GM06990 (cell line): ENCODE results near the gene GUCY1B1.

Experiments used
- DNase-seq: peaks from one replicate; pipeline ENCODE4 v3.0.0-alpha.2; 2011; ENCODE audit not compliant: insufficient read length; ENCODE audit errors: extremely low read depth
- H3K27me3 ChIP-seq: replicated peaks from 2 replicates; pipeline ENCODE4 v1.6.0; 2011; ENCODE audit warnings: low read length; ENCODE audit not compliant: control insufficient read depth, insufficient read depth
- H3K36me3 ChIP-seq: 2 replicates; pipeline ENCODE4 v1.5.1; 2011; ENCODE audit warnings: low read length; ENCODE audit not compliant: control insufficient read depth, insufficient read depth
- H3K4me3 ChIP-seq: replicated peaks from 2 replicates; pipeline ENCODE4 v1.5.1; 2011; ENCODE audit warnings: low read depth, mild to moderate bottlenecking, control low read depth, low read length
- TF ChIP-seq, protein P1 (sequence below): IDR thresholded peaks from 2 replicates; pipeline ENCODE4 v1.5.1; 2011; ENCODE audit warnings: low read length, control low read depth, mild to moderate bottlenecking, inconsistent platforms; ENCODE audit not compliant: insufficient read depth, poor library complexity, severe bottlenecking

Gene GUCY1B1

DNA sequence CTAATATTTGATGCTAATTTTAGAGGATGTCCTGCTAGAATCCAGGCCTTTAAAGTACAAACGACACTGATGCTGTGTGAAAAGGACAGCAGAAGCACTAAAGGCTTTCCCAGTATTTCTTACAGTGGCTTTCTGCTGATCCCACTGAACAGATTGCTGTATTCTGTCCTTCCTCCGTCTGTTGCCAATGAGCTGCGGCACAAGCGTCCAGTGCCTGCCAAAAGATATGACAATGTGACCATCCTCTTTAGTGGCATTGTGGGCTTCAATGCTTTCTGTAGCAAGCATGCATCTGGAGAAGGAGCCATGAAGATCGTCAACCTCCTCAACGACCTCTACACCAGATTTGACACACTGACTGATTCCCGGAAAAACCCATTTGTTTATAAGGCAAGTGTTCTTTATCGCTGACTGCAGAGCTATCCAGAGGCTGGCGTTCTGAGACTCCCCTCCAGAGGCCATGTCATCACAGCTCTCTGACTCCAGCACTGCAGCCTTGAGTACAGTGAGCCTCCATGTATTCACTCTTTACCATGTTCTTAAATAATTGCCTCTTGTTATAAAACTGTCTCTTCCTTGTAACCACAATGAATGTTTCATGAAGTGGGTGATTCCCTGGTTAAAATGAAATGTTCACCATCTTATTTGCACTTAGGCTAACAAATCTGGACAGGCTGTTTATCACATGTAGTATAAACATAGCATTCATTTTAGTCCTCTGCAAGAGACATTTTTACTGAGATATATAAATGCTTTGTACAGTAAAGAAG, 43.6 kb downstream of the GUCY1B1 start:
- no peak for DNase-seq
- Histone ChIP-seq H3K36me3 (no peaks in the 10 kb centered on the region), H3K27me3 (no peaks in the 10 kb centered on the region), H3K4me3 (no peak overlapping the region)
- TF ChIP-seq, protein P1, sequence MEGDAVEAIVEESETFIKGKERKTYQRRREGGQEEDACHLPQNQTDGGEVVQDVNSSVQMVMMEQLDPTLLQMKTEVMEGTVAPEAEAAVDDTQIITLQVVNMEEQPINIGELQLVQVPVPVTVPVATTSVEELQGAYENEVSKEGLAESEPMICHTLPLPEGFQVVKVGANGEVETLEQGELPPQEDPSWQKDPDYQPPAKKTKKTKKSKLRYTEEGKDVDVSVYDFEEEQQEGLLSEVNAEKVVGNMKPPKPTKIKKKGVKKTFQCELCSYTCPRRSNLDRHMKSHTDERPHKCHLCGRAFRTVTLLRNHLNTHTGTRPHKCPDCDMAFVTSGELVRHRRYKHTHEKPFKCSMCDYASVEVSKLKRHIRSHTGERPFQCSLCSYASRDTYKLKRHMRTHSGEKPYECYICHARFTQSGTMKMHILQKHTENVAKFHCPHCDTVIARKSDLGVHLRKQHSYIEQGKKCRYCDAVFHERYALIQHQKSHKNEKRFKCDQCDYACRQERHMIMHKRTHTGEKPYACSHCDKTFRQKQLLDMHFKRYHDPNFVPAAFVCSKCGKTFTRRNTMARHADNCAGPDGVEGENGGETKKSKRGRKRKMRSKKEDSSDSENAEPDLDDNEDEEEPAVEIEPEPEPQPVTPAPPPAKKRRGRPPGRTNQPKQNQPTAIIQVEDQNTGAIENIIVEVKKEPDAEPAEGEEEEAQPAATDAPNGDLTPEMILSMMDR: no peak

DNA sequence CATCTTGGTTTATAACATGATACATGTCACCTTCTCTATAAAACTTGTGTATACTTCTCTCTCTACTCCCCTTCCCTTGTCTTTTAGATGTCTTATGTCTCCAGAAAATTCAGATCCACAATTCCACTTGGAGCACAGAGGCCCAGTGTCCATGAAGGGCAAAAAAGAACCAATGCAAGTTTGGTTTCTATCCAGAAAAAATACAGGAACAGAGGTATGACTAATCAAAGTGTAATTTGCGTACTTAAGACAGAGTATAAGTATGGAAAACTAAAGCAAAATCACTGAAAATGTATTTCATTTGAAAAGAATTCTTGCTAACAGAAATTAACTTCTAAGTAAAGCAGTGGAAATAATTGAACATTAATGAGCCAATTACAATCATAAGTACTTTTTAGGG, 46.2 kb downstream of the GUCY1B1 start:
- no peaks in the 10 kb centered on the region for H3K36me3 ChIP-seq
- H3K4me3 ChIP-seq: no peak overlapping the region
- no peak for DNase-seq
- H3K27me3 ChIP-seq: no peaks in the 10 kb centered on the region
- TF ChIP-seq, protein P1: no peak

DNA sequence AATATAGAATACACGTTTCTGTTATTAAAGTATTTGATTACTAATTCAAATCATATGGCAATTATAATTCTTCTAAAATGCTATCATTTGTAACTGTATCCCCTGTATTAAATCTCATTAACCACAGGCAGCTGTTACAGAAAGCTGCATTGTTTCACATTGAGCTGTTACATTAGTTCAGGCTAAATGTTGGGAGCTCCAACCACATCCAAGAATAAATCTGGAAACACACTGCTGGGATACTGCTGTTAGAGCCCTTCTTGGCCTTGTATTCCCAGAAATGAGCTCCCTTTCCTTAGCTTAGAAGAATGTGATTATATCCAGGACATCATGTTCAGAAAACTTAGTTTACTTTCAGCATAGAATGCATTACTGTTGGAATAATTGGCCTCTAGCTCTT, 48.2 kb downstream of the GUCY1B1 start:
- no peak for DNase-seq
- TF ChIP-seq, protein P1: no peak
- H3K36me3 ChIP-seq: no peaks in the 10 kb centered on the region
- H3K27me3 ChIP-seq: no peaks in the 10 kb centered on the region
- H3K4me3 ChIP-seq: no peak overlapping the region

DNA sequence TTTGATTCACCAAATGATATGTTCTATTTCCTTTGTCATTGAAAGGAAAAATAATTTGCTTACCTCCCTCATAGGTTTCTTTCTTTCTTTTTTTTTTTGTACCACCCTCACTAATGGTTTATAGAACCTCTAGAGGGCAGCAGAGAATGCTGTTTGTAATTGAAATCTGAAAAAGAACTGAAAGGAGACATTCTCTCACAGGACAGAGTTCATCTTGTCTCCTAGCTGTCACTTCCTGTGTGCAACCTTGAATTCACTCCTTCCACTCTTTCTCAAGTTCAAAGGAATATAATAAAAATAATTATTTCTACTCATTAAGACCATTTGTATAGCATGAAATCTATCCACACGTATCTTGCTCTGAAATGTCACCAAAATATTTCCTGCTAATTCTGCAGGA, 51.0 kb downstream of the GUCY1B1 start:
- Histone ChIP-seq H3K27me3 (no peaks in the 10 kb centered on the region), H3K36me3 (no peaks in the 10 kb centered on the region), H3K4me3 (no peak overlapping the region)
- peak; percentile 67 for DNase-seq
- TF ChIP-seq, protein P1: peak; percentile 54

DNA sequence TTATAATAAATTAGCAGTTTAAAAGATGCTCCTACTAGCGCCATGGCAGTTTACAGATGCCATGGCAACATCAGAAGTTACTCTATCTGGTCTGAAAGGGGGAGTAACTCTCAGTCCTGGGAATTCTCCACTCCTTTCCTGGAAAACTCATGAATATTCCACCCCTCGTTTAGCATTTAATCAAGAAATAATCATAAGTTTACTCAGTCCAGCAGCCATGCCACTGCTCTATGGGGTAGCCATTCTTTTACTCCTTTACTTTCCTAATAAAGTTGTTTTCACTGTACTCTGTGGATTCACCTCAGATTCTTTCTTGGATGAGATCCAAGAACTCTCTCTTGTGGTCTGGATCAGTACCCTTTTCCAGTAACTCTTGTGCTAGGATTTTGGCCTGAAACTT, 52.3 kb downstream of the GUCY1B1 start:
- Histone ChIP-seq H3K27me3 (no peaks in the 10 kb centered on the region), H3K36me3 (no peaks in the 10 kb centered on the region), H3K4me3 (no peak overlapping the region)
- TF ChIP-seq, protein P1: no peak
- no peak for DNase-seq
